Measurements from ENCODE around the gene DIAPH2.

Gene DIAPH2

GRCh38 chrX:97594646-97595224, 910.1 kb downstream of the DIAPH2 start:
- no peak for DNase-seq (ENCODE audit: low read depth)

GRCh38 chrX:97597954-97598353, 913.3 kb downstream of the DIAPH2 start:
- DNase-seq (ENCODE audit: low read depth), result no peak

- no peak for DNase-seq (ENCODE audit: low read depth)
These were observed 918.0 kb downstream of the DIAPH2 start for GRCh38 chrX:97602465-97603258.

GRCh38 chrX:97605271-97605670, 920.6 kb downstream of the DIAPH2 start:
- DNase-seq (ENCODE audit: low read depth), result no peak

- no peak for DNase-seq (ENCODE audit: low read depth)
These were observed 924.7 kb downstream of the DIAPH2 start for GRCh38 chrX:97609357-97609756.

- DNase-seq (ENCODE audit: low read depth), result no peak
These were observed 925.3 kb downstream of the DIAPH2 start for GRCh38 chrX:97609938-97610337.

GRCh38 chrX:97616883-97617530, 932.4 kb downstream of the DIAPH2 start:
- no peak for DNase-seq (ENCODE audit: low read depth)

GRCh38 chrX:97619499-97619898, 934.9 kb downstream of the DIAPH2 start:
- DNase-seq (ENCODE audit: low read depth), result no peak

- DNase-seq (ENCODE audit: low read depth), result no peak
These were observed 937.5 kb downstream of the DIAPH2 start for GRCh38 chrX:97622111-97622510.

GRCh38 chrX:97628326-97628725, 943.7 kb downstream of the DIAPH2 start:
- no peak for DNase-seq (ENCODE audit: low read depth)

- no peak for DNase-seq (ENCODE audit: low read depth)
These were observed 944.4 kb downstream of the DIAPH2 start for GRCh38 chrX:97628807-97629596.

- DNase-seq (ENCODE audit: low read depth), result no peak
These were observed 944.9 kb downstream of the DIAPH2 start for GRCh38 chrX:97629597-97629985.

GRCh38 chrX:97633798-97634197, 949.2 kb downstream of the DIAPH2 start:
- DNase-seq (ENCODE audit: low read depth), result no peak

GRCh38 chrX:97636473-97637140, 952.0 kb downstream of the DIAPH2 start:
- DNase-seq (ENCODE audit: low read depth), result no peak

GRCh38 chrX:97637289-97637688, 952.6 kb downstream of the DIAPH2 start:
- no peak for DNase-seq (ENCODE audit: low read depth)

- DNase-seq (ENCODE audit: low read depth), result no peak
These were observed 954.0 kb downstream of the DIAPH2 start for GRCh38 chrX:97638621-97639020.

GRCh38 chrX:97639526-97639925, 954.9 kb downstream of the DIAPH2 start:
- DNase-seq (ENCODE audit: low read depth), result no peak

Measured in stimulated activated CD8-positive, alpha-beta memory T cell treated with anti-CD3 and anti-CD28 coated beads, Interleukin-4, amount 100 ng/mL, for 24 hours (primary cell).